HG03039 (cell line): ENCODE results near the gene IFNAR1.

Experiments used
- ATAC-seq: cut with Tn5 transposase; IDR thresholded peaks from one replicate; pipeline ENCODE4 v1.9.1; 2021; ENCODE audit warnings: mild to moderate bottlenecking, moderate library complexity; ENCODE audit not compliant: unreplicated experiment

Gene IFNAR1

DNA sequence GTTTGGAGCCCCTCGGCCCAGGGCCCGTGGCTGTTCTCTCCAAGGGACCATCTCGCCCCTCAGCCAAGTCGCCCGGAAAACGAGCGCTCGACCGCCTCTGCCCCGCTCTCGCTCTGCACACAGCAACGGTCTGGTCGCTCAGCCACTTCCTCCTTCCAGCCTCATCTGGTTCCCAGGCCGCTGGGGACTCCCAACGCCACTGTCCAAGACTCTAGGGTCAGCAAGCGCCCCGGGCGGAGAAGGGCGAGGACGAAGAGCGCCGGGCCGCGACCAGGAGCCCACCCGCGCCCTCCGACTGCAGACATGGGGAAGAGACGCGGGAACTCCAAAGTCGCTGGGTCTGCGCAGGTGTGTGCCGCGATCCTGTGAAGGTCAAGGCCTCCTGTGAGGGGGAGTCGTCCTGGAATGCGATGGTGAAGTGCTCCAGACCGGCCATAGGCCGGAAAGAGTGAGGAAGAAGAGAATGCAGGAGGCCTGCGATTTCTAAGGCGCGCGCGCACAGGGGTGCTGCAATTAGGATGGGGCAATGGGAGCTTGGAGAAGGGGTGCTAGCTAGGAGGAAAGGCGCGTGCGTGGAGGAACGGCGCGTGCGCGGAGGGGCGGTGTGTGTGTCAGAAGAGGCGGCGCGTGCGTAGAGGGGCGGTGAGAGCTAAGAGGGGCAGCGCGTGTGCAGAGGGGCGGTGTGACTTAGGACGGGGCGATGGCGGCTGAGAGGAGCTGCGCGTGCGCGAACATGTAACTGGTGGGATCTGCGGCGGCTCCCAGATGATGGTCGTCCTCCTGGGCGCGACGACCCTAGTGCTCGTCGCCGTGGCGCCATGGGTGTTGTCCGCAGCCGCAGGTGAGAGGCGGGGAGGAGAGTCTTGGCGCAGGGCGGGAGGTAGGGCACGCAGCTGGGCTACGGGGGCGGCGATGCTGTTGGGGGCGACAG, at the start of gene IFNAR1:
IFNAR1 (plus strand) TSS at position 680 of the 931 bp plus-strand sequence; CDS start at position 766, 86 bp downstream.
- ATAC-seq, result peak; percentile 75

DNA sequence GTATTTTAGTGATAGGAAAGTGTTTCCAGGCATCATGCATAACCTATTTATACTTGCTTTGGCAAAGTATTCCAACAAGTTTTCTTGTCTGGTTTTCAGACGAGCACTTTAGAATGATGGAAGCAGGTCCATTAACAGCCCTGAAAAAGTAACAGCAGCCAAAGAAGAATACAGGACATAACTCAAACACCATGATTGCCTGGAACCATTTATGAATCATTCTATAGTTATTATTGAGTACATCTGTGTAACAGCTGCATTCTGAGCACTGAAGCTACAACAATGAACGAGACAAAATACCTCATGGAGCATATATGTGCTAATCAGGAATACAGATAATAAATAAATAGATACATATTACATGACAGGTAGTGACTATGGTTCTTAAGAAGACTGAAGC, 46.0 kb upstream of the IFNAR1 start:
- no peak for ATAC-seq

DNA sequence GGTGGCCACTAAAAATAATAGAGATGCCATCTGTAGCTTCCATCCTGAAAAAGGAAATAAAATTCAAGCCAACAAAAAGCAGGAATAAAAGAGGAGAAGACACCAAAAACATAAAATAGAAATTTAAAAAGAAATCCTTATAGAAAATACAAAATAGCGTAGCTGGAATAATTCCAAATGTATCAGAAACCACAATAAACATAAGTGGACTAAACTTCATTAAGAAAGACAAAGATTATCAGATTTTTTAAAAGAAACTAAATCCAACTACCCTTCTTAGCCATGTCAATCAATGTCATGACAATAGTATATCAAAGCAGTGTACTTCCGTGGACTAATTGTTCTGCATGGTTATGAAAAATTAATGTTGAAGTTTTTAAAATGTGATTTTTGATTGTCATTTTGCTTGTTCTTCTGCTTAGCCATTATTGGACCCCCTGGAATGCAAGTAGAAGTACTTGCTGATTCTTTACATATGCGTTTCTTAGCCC, 45.4 kb upstream of the IFNAR1 start:
- ATAC-seq, result no peak

DNA sequence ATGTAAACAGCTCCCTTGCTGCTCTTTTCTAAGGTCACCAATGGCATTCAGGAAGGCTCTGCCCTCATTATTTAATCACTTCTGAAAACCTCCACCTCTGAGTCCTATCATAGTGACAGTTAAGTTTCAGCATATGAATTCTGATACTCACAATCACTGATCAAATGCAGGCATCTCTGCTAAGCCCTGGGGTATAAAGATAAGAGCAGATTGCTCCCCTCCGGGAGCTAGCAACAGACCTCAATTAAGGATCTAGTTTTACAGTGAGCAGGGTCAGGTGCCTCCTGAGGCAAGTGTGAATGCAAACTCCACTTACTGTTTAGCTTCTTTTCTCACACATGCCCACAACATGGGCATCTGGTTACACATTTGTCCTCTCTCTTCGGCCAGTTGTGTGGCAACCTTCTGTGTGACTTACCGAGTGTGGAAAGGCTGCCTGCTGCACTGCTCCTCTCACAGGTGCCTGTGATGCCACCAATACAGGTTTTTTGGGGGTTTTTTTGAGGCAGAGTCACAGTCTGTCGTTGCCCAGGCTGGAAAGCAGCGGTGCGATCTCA, 43.6 kb upstream of the IFNAR1 start:
- ATAC-seq, result no peak

DNA sequence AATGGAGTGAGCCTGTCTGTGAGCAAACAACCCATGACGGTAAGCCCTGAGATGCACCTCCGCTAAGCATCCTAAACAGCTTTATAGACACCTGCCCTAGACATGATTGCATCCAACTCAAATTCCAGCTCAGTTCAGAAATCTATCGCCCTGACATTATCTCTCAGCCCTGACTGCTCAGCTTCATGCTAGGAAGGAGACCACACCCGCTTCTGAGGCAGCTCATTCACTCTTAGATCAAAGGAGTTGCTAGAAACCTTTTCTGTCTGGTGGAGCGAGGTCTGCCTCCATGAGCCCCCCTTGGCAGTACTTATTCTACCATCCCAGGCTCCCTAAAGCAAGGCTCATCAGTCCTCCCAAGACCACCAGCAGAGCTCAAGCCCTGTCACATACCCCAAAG, 41.6 kb upstream of the IFNAR1 start:
- no peak for ATAC-seq

DNA sequence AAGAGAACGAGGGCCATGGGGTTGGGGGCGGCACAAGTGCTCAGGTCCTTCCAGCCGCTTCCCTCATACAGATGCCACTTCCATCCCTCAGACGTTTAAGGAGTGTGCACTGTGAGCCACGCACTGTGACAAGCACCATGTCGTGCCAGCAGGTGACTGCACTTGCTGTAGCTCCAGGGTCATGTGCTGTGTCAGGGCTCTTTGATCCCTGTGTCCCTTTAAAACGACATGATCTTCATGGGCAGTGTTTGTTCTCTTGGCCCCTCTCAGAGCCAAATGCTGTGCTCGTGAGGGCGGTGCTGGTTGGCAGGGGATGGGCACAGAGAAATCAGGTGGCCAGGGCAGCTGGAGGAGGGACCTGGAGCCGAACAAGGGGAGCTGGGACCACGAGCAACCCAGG, 38.7 kb upstream of the IFNAR1 start:
- no peak for ATAC-seq

DNA sequence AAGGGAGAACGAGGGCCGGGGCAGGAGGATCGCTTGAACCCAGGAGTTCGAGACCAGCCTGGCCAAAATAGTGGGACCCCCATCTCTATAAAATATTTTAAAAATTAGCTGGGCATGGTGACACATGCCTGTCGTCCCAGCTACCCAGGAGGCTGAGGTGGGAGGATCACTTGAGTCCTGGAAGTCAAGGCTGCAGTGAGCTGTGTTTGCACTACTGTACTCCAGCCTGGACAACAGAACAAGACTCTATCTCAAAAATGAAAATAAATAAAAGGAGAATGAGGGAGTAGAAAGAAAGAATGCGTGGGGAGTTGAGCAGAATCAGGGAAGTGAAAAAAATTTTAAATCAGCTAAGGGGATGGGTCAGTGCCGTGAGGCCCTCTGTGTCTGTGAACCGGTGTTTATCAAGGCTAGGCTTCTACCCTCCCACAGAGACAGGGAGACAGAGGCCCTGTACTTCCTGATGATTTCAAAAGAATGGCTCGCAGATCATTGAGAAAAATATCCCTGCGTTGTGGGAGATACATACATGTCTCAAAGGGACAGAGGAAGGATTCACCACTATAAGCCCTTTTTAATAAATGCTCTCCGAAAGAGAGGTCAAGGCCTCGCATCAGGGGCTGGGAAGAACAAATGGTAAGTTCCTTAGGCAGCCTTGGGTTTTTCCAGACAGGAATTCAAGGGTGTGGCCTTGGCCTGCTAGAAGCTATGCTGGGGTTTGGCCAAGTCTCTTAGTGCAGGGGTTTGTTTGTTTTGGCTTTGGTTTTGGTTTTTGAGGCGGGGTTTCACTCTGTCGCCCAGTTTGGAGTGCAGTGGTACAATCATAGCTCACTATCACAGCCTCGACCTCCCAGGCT, 37.9 kb upstream of the IFNAR1 start:
- ATAC-seq, result no peak

DNA sequence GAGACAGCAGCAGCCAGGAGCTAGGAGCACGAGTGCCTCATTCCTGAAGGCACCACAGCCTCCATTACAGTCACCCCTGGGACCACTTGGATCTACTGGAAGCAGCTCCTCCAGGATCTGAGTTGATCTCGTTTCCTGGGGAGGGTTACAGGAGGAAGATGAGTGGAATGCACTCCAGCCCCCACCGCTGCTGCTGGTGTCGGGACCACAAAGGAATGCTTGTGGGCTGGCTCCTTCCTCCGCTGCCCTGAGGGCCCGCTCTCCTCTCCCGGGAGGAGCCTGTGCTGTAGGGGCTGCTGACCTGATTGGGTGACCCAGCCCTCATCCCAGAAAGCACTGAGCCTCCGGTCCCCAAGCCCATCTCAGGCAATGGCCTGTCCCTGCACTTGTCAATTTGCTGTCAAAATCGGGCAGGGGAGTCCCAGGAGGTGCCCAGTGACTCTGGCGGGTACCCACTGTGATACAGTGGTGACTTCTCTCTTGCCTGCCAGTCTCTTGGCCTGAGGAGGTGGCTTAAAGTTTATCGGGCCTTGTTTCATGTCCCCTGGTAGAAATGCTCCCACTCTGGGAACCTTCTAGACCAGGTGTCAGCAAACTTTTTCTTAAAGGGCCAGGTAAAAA, 35.5 kb upstream of the IFNAR1 start:
- no peak for ATAC-seq

DNA sequence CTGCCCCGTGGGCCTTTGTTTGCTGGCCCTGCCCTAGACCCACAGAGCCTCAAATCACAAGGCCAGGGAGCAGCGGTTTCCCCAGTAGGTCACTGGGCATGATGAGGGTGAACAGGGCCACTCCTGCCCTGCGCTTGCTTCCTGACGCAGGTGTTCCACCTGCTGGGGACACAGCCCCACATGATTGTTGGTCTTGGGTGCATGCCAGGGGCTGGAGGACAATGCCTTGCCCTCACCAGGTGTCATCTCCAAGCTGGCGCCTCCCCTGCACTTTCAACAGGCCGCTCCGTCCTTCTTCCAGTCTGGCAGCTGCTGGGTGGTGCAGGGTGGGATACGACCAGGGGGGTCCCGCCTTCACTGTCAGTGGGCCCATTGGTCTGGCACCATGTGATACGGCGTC, 34.3 kb upstream of the IFNAR1 start:
- ATAC-seq, result no peak

DNA sequence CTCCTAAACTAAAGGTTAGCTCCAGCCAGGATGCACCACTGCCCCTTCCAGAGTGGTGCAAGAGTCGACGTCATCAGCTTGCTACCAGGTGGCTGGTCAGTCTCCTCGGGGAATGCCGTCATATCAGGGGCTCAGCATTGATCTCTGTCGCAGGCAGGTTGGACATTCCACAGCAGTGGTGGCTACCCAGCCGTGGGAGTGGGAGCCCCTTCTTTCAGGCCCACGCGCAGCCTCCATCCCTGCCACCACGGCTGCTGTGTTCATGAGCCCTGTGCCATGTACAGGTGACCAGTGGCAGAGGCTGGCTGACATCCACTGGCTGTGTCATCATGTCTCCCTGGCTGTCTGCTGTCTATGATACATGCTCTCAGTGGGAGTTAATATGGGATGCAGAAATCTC, 33.1 kb upstream of the IFNAR1 start:
- ATAC-seq, result no peak

DNA sequence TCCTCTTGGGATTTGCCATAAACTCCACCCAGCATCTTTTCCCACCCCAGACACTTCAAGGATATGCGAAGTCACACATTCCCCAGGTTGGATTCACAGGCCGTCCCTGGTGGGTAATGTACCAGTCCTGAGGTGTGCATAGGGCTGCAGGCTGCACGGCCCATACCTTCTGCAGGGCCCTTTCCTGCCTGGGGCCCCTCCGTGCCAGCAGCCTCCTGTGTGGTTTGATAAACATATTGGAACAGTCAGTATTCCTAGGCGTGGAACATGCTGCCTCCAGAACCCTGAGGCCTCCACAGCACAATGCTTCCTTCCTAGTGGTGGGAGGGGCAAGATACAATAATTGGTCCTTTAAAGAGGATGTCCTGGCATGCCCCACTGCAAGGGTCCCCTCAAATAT, 32.0 kb upstream of the IFNAR1 start:
- ATAC-seq, result no peak

DNA sequence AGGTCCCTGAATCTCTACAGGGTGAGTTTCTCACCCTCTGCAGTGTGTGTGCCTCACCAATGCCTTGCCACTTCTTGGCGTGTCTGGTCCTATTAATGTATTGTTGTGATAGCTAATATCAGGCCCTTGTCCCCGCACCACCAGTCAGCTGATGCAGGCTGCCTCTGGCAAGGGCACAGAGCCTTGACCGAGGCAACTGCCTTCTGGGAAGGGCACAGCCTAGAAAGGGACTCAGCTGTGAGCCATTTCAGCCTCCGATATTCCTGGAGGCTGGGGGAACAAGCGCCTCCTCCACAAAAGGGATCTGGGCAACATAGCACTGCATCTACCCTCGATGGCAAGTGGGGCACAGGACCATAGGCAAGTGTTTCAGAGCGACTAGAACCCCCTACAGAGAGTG, 31.6 kb upstream of the IFNAR1 start:
- ATAC-seq, result no peak

DNA sequence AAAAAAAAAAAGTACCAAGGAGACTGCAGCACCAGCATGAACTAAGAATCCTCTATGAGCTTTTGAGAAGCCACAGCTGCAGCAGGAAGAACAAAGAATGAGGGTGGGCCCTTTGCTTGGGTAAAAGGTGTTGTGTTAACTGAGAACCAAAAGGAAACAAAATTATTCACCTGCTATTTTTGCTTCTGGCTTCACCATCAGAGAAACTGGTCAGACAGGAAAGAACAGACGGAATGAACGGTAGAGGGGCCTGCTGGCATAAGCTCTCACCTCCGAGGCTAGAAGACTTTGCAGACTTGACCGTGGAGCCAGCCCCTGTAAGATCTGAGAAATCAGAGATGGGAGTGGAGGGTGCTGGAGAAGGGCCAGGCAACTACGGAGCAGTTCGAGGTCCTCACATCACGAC, 31.0 kb upstream of the IFNAR1 start:
- no peak for ATAC-seq

DNA sequence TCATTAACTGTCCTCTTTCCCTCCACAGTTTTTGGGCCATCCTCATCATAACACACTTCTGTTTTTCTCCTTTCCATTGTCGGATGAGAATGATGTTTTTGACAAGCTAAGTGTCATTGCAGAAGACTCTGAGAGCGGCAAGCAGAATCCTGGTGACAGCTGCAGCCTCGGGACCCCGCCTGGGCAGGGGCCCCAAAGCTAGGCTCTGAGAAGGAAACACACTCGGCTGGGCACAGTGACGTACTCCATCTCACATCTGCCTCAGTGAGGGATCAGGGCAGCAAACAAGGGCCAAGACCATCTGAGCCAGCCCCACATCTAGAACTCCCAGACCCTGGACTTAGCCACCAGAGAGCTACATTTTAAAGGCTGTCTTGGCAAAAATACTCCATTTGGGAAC, 28.6 kb upstream of the IFNAR1 start:
- no peak for ATAC-seq

DNA sequence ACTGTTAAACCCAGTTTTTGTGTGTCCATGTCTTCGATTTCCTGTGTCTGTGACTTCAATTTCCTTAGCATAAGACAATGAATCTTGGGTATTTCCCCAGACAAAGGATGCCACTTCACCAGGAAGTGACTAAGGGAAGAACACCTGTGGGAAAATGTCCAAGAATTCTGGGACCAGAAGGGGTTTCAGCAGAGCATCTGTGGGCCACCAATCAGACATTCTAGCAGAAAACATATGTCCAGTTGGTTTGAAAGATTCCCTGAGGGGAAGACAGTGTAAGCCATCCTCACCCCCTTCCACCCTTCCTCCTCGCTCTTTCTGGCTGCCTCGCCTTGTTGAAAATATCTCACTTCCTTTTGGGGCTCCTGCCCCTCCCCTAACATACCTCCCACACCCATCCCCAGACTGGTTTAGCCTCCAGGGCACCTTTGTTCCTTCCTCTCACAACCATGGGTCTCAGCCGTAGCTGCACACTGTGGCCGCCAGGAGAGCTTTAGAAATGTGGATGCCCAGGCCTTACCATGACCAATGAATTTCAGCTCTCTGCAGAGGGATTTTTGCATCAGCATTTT, 25.5 kb upstream of the IFNAR1 start:
- ATAC-seq, result peak; percentile 53

DNA sequence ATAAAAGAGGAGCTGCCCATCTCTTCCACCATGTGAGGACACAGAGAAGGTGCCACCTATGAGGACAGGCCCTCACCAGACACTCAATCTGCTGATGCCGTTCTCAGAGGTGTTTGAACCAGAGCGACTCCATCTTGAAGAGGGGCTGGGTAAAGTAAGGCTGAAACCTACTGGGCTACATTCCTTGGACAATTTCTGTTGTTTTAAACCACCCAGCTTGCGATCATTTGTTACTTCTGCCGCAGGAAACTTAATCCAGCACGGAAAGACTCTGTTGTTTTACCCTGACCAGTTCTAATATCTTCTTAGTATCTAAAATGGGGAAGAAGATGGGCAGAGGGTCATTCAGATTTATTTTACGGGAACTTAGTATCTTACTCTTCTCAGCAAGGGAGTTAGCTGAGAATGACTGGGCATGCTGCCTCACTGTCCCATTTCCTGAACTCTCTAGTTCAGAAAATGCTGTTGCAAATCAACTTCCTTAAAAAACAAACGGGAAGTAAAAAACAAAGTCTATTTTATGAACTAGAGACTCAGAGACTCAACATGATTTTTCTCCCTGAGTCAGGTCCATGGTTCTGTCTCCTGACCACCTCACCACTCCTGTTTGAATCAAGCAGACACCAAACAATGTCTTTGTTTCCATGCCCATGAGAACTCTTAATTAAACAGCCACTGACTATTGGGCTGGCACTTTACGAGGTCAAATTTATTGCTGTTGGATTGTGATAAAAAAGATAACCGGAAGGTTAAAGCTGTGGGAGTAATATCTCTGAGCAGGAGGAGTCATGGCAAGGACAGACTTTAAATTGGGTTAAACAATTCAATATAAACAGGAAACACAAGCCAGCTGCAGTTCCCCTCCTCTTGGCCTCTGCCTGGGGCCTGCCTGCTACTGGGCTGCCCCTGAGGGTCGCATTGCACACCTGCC, 23.8 kb upstream of the IFNAR1 start:
- ATAC-seq, result no peak

DNA sequence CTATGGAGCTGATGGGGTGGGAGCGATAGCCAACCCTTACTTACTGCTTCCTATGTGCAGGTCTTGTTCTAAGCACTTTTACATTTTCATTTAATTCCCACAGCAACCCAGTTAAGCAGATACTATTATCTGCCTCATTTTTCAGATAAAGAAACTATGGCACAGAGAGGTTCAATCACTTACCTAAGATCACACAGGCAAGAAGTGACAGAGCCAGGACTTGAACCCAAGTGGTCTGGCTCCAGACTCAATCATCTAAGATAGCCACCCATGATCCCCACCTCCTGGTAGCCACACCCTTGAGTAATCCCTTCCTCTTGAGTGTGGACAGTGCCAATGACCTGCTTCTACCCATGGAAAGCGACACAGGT, 23.2 kb upstream of the IFNAR1 start:
- no peak for ATAC-seq

DNA sequence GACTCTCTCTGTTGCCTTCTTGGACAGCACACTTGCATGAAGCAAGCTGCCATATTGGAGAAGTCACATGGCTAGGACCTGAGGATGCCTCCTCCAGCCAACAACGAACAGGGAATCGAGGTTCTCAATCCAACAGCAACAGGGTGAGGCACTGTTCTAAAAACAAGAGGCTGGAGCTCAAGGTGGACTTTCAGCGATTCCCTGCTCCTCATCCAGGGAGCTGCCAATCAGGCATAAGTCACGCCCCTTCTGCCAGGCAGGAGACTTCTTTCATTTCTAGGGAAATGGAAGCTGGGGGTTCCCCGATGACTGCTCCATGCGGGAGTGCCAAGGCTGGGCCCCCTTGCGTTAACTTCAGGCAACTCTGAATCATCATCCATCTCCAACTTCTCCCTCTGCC, 22.7 kb upstream of the IFNAR1 start:
- no peak for ATAC-seq

DNA sequence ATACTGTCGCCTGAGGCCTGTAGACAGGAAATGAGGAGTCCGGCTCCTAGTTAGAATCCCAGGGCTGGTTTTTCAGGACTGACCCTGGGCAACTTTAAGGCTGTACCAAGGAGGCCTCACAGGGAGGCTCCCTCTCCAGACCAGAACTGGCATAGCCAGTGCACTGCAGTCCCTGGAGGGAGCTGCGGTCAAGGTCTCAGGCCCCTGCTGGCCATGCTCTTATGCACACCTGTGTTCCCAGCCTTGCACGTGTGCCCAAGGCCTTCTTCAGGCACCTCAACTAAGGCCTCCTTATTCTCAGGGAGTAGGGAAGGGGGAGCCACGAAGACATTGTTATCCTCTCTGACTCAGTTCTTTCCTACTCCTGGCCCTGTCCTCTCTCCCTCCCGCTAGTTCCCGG, 22.0 kb upstream of the IFNAR1 start:
- ATAC-seq, result no peak

DNA sequence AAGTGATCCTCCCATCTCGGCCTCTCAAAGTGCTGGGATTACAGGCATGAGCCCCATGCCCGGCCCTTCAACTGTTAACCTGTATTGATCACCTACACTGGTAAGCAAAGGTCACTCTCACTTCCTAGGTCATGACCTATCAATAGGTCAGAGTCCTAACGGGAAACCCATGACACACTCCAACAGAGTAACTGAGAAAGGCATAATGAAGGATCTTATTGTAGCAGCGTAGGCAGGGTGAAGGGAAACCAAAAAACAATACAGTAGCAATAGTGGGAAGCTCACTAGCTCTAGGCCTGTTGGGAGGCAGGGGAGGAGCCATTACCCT, 19.5 kb upstream of the IFNAR1 start:
- ATAC-seq, result no peak
